GM06990 (cell line): ENCODE results near the gene HBM.

Source experiments
- DNase-seq: peaks from one replicate; pipeline ENCODE4 v3.0.0-alpha.2; 2011; ENCODE audit not compliant: insufficient read length; ENCODE audit errors: extremely low read depth
- H3K27me3 ChIP-seq: replicated peaks from 2 replicates; pipeline ENCODE4 v1.6.0; 2011; ENCODE audit warnings: low read length; ENCODE audit not compliant: control insufficient read depth, insufficient read depth
- H3K36me3 ChIP-seq: 2 replicates; pipeline ENCODE4 v1.5.1; 2011; ENCODE audit warnings: low read length; ENCODE audit not compliant: control insufficient read depth, insufficient read depth
- H3K4me3 ChIP-seq: replicated peaks from 2 replicates; pipeline ENCODE4 v1.5.1; 2011; ENCODE audit warnings: low read depth, mild to moderate bottlenecking, control low read depth, low read length
- TF ChIP-seq, protein P1 (sequence below): IDR thresholded peaks from 2 replicates; pipeline ENCODE4 v1.5.1; 2011; ENCODE audit warnings: low read length, control low read depth, mild to moderate bottlenecking, inconsistent platforms; ENCODE audit not compliant: insufficient read depth, poor library complexity, severe bottlenecking

Gene HBM, protein sequence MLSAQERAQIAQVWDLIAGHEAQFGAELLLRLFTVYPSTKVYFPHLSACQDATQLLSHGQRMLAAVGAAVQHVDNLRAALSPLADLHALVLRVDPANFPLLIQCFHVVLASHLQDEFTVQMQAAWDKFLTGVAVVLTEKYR

GRCh38 chr16:165539-166374, at the start of gene HBM:
Gene HBM, plus strand, starts transcription at chr16:165978. Its CDS starts 20 bp downstream, at chr16:165998.
- DNase-seq = no peak
- H3K4me3 ChIP-seq = no peak within 1 kb of the TSS
- TF ChIP-seq, protein P1, sequence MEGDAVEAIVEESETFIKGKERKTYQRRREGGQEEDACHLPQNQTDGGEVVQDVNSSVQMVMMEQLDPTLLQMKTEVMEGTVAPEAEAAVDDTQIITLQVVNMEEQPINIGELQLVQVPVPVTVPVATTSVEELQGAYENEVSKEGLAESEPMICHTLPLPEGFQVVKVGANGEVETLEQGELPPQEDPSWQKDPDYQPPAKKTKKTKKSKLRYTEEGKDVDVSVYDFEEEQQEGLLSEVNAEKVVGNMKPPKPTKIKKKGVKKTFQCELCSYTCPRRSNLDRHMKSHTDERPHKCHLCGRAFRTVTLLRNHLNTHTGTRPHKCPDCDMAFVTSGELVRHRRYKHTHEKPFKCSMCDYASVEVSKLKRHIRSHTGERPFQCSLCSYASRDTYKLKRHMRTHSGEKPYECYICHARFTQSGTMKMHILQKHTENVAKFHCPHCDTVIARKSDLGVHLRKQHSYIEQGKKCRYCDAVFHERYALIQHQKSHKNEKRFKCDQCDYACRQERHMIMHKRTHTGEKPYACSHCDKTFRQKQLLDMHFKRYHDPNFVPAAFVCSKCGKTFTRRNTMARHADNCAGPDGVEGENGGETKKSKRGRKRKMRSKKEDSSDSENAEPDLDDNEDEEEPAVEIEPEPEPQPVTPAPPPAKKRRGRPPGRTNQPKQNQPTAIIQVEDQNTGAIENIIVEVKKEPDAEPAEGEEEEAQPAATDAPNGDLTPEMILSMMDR = no peak
- no peaks in the 10 kb centered on the region for H3K36me3 ChIP-seq
- H3K27me3 ChIP-seq = peaks cover 2% of the 10 kb centered on the region; the same call in 1 of the 2 replicates

DNA sequence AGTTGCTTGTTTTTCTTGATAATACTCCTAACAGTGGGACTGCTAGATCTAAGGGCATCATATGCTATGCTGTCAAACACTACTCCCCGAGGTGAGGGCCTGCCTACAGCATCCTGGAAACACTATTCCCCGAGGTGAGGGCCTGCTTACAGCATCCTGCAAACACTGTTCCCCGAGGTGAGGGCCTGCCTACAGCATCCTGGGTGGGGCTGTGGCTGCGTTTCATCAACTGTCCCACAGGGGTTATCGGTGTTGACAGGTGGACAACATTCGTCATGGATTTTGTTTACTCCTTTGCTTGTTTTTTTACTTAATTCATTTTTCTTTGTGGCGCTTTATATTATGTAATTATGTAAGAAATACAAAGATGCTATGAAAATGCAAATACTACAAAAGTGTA, 49.8 kb upstream of the HBM start:
- no peak overlapping the region for H3K4me3 ChIP-seq
- no peaks in the 10 kb centered on the region for H3K27me3 ChIP-seq
- TF ChIP-seq, protein P1 = no peak
- DNase-seq = no peak
- H3K36me3 ChIP-seq = peaks cover 14% of the 10 kb centered on the region

DNA sequence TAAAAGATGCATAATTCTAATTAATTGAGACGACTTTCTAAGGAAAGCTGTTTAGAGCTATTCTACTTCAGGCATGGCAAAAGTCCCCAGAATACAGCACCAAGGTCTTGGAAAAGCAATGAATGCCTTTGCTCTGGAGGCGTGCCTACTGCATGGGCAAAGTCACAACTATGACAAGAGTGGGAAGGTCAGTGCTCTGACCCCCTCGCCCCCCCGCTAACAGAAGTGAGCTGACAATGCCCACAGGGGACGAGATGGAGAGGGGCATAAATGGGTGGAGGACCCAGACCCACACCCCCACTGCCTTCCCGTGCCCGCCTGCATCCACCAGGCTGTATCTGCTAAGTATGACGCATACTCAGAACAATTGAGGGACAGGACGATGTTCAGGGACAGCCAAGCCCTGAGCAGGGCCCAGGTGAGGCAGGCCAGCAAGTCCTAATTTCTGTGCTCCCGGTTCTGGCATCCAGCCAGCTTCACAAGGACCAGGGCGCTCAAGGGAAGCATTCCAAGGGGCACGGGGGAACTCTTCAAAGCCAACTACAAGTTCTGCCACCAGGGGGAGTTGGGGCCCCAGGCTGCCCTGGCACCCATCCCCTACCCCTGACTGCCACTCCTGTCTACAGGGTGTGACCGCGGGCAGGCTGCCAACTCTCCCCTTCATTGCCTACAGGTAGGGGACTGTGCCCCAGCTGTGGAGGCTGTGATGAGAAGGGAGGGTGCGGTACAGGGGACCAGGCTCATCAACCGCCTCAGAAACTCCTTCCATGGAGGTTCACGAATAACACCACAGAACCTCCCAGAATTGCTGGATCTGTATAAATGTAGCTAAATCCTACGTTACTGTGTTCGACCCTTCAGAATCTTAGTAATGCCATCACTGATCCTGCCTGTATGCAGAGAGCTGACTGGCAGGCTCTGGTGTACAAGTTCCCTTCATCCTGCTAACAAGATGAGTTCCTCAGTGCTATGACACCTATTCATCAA, 48.1 kb upstream of the HBM start:
- Histone ChIP-seq H3K4me3 (no peak overlapping the region), H3K36me3 (peaks cover 10% of the 10 kb centered on the region)
- TF ChIP-seq, protein P1 = peak; percentile 78

GRCh38 chr16:118857-119256, 46.9 kb upstream of the HBM start:
- no peak for DNase-seq
- Histone ChIP-seq H3K4me3 (no peak overlapping the region), H3K27me3 (no peaks in the 10 kb centered on the region), H3K36me3 (peaks cover 10% of the 10 kb centered on the region)
- TF ChIP-seq, protein P1 = no peak

More for the DNA sequence above, 48.1 kb upstream of the HBM start:
- no peaks in the 10 kb centered on the region for H3K27me3 ChIP-seq
- no peak for DNase-seq

DNA sequence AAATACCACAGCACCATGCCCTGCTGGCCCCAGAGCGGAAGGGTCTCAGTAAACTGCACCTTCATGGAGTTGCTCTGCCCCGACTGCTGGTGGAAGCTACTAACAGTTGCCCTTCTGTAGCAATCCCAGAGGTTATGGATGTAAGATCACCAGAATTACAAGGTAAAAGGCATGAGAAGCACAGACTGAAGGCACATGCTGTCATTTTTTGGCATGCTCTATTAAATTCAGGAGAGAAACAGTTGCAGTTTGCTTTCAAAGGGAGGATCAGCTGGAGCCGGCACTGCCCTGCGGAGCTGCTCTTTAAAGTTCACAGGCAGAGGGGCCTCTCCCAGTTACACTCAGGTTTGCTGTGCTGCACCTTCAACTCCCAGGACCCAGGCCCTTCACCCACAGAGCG, 46.5 kb upstream of the HBM start:
- TF ChIP-seq, protein P1 = no peak
- H3K4me3 ChIP-seq = no peak overlapping the region
- DNase-seq = no peak
- no peaks in the 10 kb centered on the region for H3K27me3 ChIP-seq
- H3K36me3 ChIP-seq = peaks cover 10% of the 10 kb centered on the region
